ENCODE measurements around the gene LPP. TPM values are rescaled to one million over a fixed set of nuclear protein-coding genes. Genes with fewer than 3 reads are reported as not detected.

Gene LPP
- total and polyA plus RNA-seq, 8 donors = 23.1 to 220 (median 26.7) TPM

DNA sequence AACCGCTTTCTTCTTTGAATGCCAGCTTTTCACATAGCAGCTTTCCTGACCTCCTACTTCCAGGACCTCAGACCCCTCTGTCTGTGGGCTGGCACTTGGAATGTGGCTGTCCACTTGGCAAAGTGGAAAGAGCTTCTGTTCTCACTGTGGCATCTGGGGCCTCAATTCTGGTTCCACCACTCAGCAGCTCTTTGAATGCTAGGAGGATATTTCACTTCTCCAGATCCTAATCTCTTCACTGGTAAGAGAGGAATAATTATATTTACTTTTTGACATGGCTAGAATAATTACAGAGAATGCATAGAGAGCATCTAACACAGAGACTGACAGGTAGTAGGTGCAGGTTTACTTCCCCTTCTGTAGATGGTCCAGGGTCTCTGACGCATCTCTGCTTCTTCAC, 405.9 kb downstream of the LPP start:
- Histone ChIP-seq H3K9me3 (no peaks in the 10 kb centered on the region), H3K4me3 (no peak overlapping the region), H3K4me1 (peaks cover 5 to 22% of the 10 kb centered on the region in 2 donors), H3K36me3 (peaks cover 0 to 3% of the 10 kb centered on the region in 2 donors), H3K27me3 (no peaks in the 10 kb centered on the region), H3K27ac (no peak overlapping the region)
- ATAC-seq (no peak), DNase-seq (no peak)
- TF ChIP-seq CTCF (IDR thresholded peaks at IDR 0.05) = no peak
- intact Hi-C loops (cut with DNase I) = no loop called here

- H3K27ac ChIP-seq = no peak overlapping the region
- H3K4me3 ChIP-seq = no peak overlapping the region
- no peak for TF ChIP-seq CTCF (IDR thresholded peaks at IDR 0.05)
Observed at GRCh38 chr3:188562144-188562543, 408.2 kb downstream of the LPP start.

DNA sequence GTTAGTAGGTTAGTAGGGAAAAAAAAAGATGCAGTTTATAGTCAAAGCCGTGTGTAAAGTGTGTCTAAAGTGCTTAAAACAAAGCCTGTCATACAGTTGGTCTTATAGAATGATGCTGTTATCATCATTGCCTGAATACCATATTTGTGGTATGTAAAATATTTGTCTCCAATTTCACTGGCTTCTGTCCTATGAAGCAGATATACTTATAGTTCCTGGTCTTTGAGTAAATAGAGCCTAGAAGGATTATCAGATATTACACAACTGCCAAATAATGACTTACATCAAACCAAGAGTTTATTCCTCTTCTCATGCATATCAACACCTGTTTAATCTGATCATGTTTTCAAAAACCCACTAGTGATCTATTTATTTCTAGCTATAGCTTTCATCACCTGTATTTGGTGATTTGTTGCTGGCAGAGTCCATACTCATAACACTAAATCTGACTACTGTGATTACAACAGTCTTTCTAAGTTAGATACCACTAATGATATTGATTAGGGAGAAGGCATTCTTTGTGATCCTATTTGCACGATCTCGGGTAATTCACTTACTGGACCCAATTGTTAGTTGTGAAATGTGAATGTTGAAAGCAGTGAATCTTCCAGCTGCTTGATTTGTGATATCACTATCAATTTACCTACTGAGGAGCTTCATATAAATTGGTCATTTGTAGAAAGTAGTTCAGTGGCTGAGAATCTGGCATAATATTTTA, 413.7 kb downstream of the LPP start:
- no peaks in the 10 kb centered on the region for H3K27me3 ChIP-seq
- DNase-seq = no peak
- no peak overlapping the region for H3K4me3 ChIP-seq
- no peaks in the 10 kb centered on the region for H3K9me3 ChIP-seq
- H3K4me1 ChIP-seq = peaks cover 0 to 4% of the 10 kb centered on the region in 2 donors
- H3K36me3 ChIP-seq = no peaks in the 10 kb centered on the region
- TF ChIP-seq CTCF (IDR thresholded peaks at IDR 0.05) = no peak
- ATAC-seq = no peak
- H3K27ac ChIP-seq = no peak overlapping the region
- intact Hi-C loops (cut with DNase I) = no loop called here

More at GRCh38 chr3:188562144-188562543, 408.2 kb downstream of the LPP start:
- ATAC-seq (no peak), DNase-seq (peak in 1 of 4 donors; percentile 22)
- H3K36me3 ChIP-seq = peaks cover 0 to 3% of the 10 kb centered on the region in 2 donors
- intact Hi-C loops (cut with DNase I) = no loop called here
- H3K9me3 ChIP-seq = no peaks in the 10 kb centered on the region
- peaks cover 5 to 22% of the 10 kb centered on the region in 2 donors for H3K4me1 ChIP-seq
- no peaks in the 10 kb centered on the region for H3K27me3 ChIP-seq

DNA sequence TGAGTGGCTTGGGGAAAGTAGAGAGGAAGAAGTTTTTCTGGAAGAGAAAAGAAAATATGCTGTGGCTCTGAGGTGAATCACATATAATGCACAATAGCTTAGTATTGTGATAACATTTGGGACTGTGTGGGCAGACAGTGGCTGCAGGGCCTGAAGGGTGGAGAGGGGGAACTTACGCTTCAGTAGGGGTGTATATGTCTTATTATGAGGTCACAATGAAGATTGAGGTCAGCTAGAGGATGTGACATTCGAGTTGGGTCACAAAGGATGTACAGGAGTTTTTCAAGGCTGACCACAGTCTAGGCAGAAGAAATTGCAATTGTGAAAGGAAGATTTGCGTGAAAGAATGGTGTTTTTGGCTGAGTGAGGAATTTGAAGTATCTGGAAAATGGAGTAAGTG, 414.8 kb downstream of the LPP start:
- peaks cover 0 to 3% of the 10 kb centered on the region in 2 donors for H3K4me1 ChIP-seq
- ATAC-seq = no peak
- TF ChIP-seq CTCF (IDR thresholded peaks at IDR 0.05) = no peak
- intact Hi-C loops (cut with DNase I) = no loop called here
- DNase-seq = no peak
- no peaks in the 10 kb centered on the region for H3K9me3 ChIP-seq
- no peak overlapping the region for H3K27ac ChIP-seq
- no peaks in the 10 kb centered on the region for H3K36me3 ChIP-seq
- H3K27me3 ChIP-seq = no peaks in the 10 kb centered on the region
- H3K4me3 ChIP-seq = no peak overlapping the region

- no peaks in the 10 kb centered on the region for H3K9me3 ChIP-seq
- DNase-seq (no peak), ATAC-seq (no peak)
- H3K27me3 ChIP-seq = no peaks in the 10 kb centered on the region
- H3K4me3 ChIP-seq = no peak overlapping the region
- no peak overlapping the region for H3K27ac ChIP-seq
- no peaks in the 10 kb centered on the region for H3K36me3 ChIP-seq
- intact Hi-C loops (cut with DNase I) = no loop called here
- no peak for TF ChIP-seq CTCF (IDR thresholded peaks at IDR 0.05)
- peaks cover 0 to 3% of the 10 kb centered on the region in 2 donors for H3K4me1 ChIP-seq
Observed at GRCh38 chr3:188571531-188572095, 417.7 kb downstream of the LPP start.

Measured in left lung (tissue), 10 donors.